ENCODE data around the gene VWCE.

Gene VWCE

DNA sequence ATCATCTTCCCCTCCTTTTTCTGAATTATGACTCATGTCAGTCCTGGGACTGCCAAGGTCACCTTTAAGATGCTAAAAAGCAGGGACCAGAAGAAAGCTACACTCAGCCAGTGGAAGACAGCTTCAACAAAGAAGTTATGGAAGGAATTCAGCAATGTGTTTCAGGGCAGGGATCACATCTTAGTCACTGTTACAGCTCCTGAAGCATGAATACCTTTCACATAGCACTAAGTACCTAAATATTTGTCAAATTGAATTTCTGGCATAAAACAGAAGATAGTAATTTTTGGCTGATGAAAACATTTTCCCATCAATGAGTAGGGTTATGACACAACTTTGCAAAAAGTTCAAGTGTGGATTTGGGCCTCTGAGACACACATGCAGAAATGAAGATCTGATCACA, 32.6 kb upstream of the VWCE start:
- no peak for DNase-seq (ENCODE audit: low read depth)
- TF ChIP-seq, protein P1, sequence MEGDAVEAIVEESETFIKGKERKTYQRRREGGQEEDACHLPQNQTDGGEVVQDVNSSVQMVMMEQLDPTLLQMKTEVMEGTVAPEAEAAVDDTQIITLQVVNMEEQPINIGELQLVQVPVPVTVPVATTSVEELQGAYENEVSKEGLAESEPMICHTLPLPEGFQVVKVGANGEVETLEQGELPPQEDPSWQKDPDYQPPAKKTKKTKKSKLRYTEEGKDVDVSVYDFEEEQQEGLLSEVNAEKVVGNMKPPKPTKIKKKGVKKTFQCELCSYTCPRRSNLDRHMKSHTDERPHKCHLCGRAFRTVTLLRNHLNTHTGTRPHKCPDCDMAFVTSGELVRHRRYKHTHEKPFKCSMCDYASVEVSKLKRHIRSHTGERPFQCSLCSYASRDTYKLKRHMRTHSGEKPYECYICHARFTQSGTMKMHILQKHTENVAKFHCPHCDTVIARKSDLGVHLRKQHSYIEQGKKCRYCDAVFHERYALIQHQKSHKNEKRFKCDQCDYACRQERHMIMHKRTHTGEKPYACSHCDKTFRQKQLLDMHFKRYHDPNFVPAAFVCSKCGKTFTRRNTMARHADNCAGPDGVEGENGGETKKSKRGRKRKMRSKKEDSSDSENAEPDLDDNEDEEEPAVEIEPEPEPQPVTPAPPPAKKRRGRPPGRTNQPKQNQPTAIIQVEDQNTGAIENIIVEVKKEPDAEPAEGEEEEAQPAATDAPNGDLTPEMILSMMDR (IDR thresholded peaks at IDR 0.05; ENCODE audit: control insufficient read depth, extremely low read depth, insufficient read depth), result no peak
- no peak overlapping the region for H3K4me3 ChIP-seq (ENCODE audit: low read depth, low read length)

DNA sequence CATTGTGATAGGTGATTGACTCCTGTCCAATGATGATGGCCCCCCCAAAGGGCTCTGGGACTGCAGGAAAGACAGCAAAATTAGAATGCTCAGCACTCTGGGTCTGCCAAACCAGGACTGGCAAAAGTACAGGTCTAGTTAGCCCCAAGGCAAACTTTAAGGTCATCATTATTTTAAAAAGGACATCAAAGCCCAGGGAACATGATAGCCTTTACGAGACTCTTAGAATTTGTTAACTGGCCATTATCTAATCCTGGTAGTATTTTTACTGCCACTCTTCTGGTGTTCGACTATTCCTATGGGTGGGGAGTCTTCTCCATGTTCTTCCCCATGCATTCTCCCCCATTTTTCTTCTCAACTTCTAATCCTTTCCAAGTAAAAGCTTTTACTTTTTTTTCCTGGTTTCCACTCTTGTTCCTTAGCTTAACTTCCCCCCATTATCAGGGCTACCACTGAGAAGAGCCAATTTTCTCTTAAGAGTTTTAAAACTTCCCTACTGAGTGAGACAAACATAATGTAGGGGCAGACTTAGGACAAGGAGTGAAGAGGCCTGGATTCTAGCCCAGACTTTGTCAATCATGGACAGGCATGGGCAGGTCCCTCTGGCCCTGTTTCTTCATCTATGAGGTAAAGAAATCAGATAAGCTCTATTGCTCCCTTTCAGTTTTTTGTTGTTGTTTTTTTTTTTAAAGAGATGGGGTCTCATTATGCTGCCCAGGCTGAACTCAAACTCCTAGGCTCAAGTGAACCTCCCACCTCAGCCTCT, 30.7 kb upstream of the VWCE start:
- peak; percentile 65 for DNase-seq (ENCODE audit: low read depth)
- peak overlapping the region; percentile 24; the same call in 1 of the 2 replicates for H3K4me3 ChIP-seq (ENCODE audit: low read depth, low read length)
- TF ChIP-seq, protein P1 (IDR thresholded peaks at IDR 0.05; ENCODE audit: control insufficient read depth, extremely low read depth, insufficient read depth), result no peak

DNA sequence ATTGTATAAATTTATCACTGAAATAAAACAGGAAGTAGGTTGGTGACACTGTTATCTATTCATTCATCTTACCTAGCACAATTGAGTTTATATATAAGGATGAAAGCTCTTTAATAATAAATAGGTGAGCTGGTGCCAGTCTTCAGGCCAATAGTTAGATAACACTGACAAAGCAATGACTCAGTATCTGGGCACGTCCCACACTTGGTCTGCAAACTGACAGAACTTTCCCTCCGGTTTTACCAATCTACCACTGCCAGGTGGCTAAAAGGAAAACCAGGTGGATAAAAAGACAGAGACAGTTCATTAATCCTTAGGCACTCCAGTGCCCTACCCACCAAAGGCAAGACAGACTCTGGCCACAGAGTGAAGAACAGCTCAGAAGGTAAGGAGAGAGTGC, 20.1 kb upstream of the VWCE start:
- DNase-seq (ENCODE audit: low read depth), result no peak
- H3K4me3 ChIP-seq (ENCODE audit: low read depth, low read length), result no peak overlapping the region
- TF ChIP-seq, protein P1 (IDR thresholded peaks at IDR 0.05; ENCODE audit: control insufficient read depth, extremely low read depth, insufficient read depth), result no peak

DNA sequence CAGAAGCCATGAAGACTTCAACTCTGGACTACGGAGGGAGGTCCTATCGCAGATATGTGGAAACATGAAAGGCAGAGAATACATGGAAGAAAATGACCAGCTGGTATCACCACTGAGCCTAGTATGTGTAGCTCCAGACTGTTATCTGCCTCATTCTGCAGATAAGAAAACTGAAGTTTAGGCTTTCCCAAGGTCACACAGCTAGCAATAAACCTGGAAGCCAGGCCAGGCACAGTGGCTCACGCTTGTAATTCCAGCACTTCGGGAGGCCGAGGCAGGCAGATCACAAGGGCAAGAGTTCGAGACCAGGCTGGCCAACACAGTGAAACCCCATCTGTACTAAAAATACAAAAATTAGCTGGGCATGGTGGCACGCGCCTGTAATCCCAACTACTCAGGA, 15.6 kb upstream of the VWCE start:
- no peak for DNase-seq (ENCODE audit: low read depth)
- TF ChIP-seq, protein P1 (IDR thresholded peaks at IDR 0.05; ENCODE audit: control insufficient read depth, extremely low read depth, insufficient read depth), result no peak
- no peak overlapping the region for H3K4me3 ChIP-seq (ENCODE audit: low read depth, low read length)

DNA sequence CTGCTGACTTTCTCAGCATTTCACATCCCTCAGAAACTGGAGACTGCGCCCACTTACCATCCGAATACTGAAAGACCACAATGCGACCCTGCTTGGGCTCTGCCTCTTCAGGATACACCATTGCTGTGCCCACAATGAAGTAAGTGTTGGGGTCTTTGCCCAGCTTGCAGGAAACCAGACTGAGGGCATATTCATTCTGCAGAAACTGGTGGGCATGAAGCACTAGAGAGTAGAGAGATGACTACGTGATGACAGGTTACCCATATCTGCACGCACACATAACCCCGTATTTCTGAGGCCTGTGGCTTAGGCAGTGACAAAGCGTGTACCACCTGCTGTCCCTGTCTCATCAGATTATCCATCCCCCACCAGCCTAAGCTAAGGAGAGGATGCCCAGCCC, 14.6 kb upstream of the VWCE start:
- TF ChIP-seq, protein P1 (IDR thresholded peaks at IDR 0.05; ENCODE audit: control insufficient read depth, extremely low read depth, insufficient read depth), result no peak
- no peak overlapping the region for H3K4me3 ChIP-seq (ENCODE audit: low read depth, low read length)
- no peak for DNase-seq (ENCODE audit: low read depth)

DNA sequence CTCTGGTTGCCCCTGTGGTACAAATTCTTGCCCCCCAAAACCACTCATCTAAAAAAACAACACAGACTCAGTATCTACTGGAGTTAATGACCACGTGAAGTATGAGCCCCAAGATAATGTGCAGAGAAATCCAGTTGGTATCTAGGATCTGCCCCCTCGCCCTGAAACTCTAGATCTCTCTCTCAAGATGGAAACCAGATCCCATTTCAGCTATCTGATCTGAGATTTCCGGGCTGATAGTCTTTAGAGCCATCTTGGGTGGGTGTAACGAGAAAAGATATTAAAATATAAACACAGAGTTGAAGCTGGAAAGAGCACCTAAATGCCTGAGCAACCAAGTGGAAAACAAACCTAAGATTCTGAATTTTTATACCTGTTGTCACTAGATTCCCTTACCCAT, 14.0 kb upstream of the VWCE start:
- TF ChIP-seq, protein P1 (IDR thresholded peaks at IDR 0.05; ENCODE audit: control insufficient read depth, extremely low read depth, insufficient read depth), result no peak
- DNase-seq (ENCODE audit: low read depth), result no peak
- H3K4me3 ChIP-seq (ENCODE audit: low read depth, low read length), result no peak overlapping the region

DNA sequence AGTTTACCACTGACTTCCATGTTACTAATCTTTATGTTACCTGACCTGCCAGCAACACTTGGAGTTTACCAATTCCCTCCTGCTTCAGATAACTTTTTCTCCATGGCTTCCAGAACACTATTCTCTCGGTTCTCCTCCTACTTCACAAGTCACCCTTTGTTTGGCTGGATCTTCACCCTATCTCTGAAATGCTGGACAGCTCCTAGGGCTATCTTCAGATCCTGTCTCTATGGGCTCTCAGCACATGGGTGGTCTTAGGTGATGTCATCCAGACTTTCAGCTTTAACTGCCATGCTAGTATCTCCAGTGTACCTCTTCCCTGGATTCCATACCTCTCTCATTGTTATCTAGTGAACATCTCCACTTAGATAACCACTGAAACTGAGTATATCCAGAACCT, 12.2 kb upstream of the VWCE start:
- no peak for DNase-seq (ENCODE audit: low read depth)
- H3K4me3 ChIP-seq (ENCODE audit: low read depth, low read length), result no peak overlapping the region
- TF ChIP-seq, protein P1 (IDR thresholded peaks at IDR 0.05; ENCODE audit: control insufficient read depth, extremely low read depth, insufficient read depth), result no peak

Data from LNCaP clone FGC (cell line).